ENCODE results near the gene OR4D2.
"Not testable (repeated sequence)": the region's sequence is repeated elsewhere in the genome, so short reads cannot be mapped to it uniquely, and the experiment has no call there.

OR4D2 gene

DNA sequence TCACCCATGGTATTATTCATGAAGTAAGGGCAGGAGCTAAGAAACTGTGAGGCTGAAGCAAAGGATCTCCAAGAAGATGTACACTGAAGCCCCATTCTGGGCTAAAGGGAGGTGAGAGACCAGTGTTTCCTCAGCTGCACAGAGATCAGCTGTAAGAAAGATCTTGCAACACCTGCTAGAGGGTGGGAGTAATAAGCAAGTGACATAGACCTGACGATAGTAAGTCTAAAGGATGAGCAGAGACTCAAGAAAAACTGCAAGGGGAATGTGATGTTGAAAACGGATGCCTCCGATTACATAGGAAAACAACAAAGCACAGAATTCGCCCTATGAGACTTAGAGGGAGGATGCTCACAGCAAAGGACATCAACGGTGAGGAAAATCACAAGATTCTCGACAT, at the start of gene OR4D2:
Gene OR4D2 (plus strand): TSS at position 301 of the 400 bp plus-strand sequence. CDS start 2,674 bp downstream, outside the sequence.
- Mint-ChIP-seq H3K4me1 (ENCODE audit: low read depth) (peaks cover 46% of the 10 kb centered on the region), H3K27ac (peak within 1 kb of the TSS; percentile 51), H3K27me3 (no peaks in the 10 kb centered on the region)

GRCh38 chr17:58117382-58117781, 49.4 kb upstream of the OR4D2 start:
- Mint-ChIP-seq H3K27ac (no peak overlapping the region), H3K9me3 (ENCODE audit: low read depth) (no peaks in the 10 kb centered on the region), H3K4me3 (no peak overlapping the region), H3K36me3 (peaks cover 2% of the 10 kb centered on the region), H3K4me1 (ENCODE audit: low read depth) (peaks cover 5% of the 10 kb centered on the region), H3K27me3 (peaks cover 5% of the 10 kb centered on the region)

More for the DNA sequence above, at the start of gene OR4D2:
- Mint-ChIP-seq H3K9me3 (ENCODE audit: low read depth) (peaks cover 6% of the 10 kb centered on the region), H3K4me3 (no peak within 1 kb of the TSS), H3K36me3 (peaks cover 4% of the 10 kb centered on the region)

- Mint-ChIP-seq H3K27me3 (peaks cover 5% of the 10 kb centered on the region), H3K9me3 (ENCODE audit: low read depth) (no peaks in the 10 kb centered on the region), H3K4me1 (ENCODE audit: low read depth) (peaks cover 8% of the 10 kb centered on the region), H3K36me3 (peaks cover 2% of the 10 kb centered on the region), H3K4me3 (no peak overlapping the region), H3K27ac (no peak overlapping the region)
Observed at GRCh38 chr17:58119491-58119890, 47.3 kb upstream of the OR4D2 start.

DNA sequence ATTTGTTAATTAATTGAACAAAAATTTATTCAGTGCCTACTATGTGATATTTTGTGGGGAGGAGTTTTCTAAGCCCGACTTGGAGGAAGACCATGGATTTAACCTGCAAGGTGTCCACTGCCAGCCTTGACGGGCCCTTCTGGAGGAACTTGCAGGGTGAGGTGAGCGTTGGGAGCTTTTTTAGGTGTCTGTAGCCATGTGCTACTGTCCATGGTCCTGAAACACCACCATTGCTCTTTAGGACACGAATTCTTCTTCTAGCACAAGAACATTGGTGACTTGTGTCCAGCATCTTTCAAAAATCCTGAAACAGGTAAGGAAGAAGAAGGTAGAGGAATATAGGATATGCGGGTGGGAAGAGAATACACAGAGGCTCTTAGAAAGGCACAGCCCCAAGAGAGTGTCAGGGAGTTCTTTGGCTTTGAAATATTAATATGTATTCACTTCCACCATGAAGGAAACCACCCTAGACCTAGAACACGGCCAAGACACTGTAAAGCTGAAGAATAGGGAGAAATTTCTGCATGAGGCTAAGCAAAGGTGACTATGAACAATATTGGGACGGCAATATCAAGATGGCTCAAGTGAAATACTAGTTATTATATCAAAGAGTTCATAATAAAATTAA, 46.5 kb upstream of the OR4D2 start:
- Mint-ChIP-seq H3K4me3 (no peak overlapping the region), H3K27me3 (peaks cover 5% of the 10 kb centered on the region), H3K27ac (no peak overlapping the region), H3K36me3 (peaks cover 2% of the 10 kb centered on the region), H3K9me3 (ENCODE audit: low read depth) (no peaks in the 10 kb centered on the region), H3K4me1 (ENCODE audit: low read depth) (peaks cover 8% of the 10 kb centered on the region)

DNA sequence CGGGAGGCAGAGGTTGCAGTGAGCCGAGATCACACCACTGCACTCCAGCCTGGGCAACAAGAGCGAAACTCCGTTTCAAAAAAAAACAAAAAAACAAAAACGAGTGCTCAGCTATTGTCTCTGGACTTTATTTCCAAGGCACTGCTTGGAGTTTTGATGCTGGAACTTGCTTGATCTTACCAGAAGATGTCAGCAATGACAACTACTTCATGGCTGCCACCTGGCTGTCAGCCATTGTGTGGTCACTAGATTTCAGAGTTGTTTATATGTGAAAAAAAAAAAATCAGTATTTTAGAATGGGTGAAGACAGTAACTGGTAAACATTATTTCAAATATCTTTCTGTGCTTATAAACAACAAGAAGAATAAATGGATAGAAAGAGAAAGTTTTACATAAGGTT, 44.9 kb upstream of the OR4D2 start:
- H3K9me3 Mint-ChIP-seq (ENCODE audit: low read depth): no peaks in the 10 kb centered on the region
- no peak overlapping the region for H3K4me3 Mint-ChIP-seq
- H3K4me1 Mint-ChIP-seq (ENCODE audit: low read depth): peaks cover 8% of the 10 kb centered on the region
- no peak overlapping the region for H3K27ac Mint-ChIP-seq
- peaks cover 2% of the 10 kb centered on the region for H3K36me3 Mint-ChIP-seq
- H3K27me3 Mint-ChIP-seq: peaks cover 3% of the 10 kb centered on the region

DNA sequence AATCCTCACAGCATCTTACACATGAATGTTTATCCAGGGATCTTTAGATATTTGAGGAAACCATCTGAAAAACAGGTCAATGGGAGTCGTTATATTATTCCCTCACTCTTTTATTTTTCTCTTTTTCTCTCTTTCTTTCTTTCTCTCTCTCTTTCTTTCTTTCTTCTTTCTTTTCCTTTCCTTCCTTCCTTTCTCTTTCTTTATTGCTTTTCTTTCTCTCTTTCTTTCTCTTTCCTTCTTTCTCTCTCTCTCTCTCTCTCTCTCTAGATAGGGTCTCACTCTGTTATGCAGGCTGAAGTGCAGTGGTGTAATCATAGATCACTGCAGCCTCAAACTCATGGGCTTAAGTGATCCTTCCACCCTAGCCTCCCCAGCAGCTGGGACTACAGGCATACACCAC, 38.9 kb upstream of the OR4D2 start:
- H3K4me3 Mint-ChIP-seq: no peak overlapping the region
- H3K9me3 Mint-ChIP-seq (ENCODE audit: low read depth): no peaks in the 10 kb centered on the region
- H3K27ac Mint-ChIP-seq: no peak overlapping the region
- H3K36me3 Mint-ChIP-seq: no peaks in the 10 kb centered on the region
- H3K4me1 Mint-ChIP-seq (ENCODE audit: low read depth): peaks cover 2% of the 10 kb centered on the region
- no peaks in the 10 kb centered on the region for H3K27me3 Mint-ChIP-seq

DNA sequence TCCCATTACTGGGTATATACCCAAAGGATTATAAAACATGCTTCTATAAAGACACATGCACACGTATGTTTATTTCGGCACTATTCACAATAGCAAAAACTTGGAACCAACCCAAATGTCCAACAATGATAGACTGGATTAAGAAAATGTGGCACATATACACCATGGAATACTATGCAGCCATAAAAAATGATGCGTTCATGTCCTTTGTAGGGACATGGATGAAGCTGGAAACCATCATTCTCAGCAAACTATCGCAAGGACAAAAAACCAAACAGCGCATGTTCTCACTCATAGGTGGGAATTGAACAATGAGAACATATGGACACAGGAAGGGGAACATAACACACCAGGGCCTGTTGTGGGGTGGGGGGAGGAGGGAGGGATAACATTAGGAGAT, 34.1 kb upstream of the OR4D2 start:
- not testable (repeated sequence) for H3K27me3 Mint-ChIP-seq; H3K4me3 Mint-ChIP-seq; H3K4me1 Mint-ChIP-seq (ENCODE audit: low read depth); H3K9me3 Mint-ChIP-seq (ENCODE audit: low read depth); H3K27ac Mint-ChIP-seq
- peaks cover 10% of the 10 kb centered on the region for H3K36me3 Mint-ChIP-seq

GRCh38 chr17:58136669-58137279, 30.0 kb upstream of the OR4D2 start:
- Mint-ChIP-seq H3K27ac (no peak overlapping the region), H3K4me3 (no peak overlapping the region), H3K9me3 (ENCODE audit: low read depth) (peaks cover 4% of the 10 kb centered on the region), H3K36me3 (peaks cover 10% of the 10 kb centered on the region), H3K27me3 (no peaks in the 10 kb centered on the region), H3K4me1 (ENCODE audit: low read depth) (peaks cover 8% of the 10 kb centered on the region)

DNA sequence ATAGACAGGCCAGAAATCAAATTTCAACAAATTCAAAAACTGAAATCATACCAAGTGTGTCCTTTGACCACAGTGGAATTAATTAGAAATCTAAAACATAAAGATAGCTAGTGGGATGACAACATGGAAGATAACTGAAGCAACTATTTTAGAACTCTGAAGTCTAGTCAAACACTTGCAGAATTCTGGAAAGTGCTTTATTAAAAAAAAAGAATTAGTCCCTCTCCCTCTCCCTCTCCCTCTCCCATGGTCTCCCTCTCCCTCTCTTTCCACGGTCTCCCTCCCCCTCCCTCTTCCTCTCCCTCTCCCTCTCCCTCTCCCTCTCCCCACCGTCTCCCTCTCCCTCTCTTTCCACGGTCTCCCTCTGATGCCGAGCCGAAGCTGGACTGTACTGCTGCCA, 25.3 kb upstream of the OR4D2 start:
- peaks cover 28% of the 10 kb centered on the region for H3K9me3 Mint-ChIP-seq (ENCODE audit: low read depth)
- peaks cover 5% of the 10 kb centered on the region for H3K4me1 Mint-ChIP-seq (ENCODE audit: low read depth)
- H3K27me3 Mint-ChIP-seq: no peaks in the 10 kb centered on the region
- H3K4me3 Mint-ChIP-seq: no peak overlapping the region
- peaks cover 21% of the 10 kb centered on the region for H3K36me3 Mint-ChIP-seq
- H3K27ac Mint-ChIP-seq: no peak overlapping the region

DNA sequence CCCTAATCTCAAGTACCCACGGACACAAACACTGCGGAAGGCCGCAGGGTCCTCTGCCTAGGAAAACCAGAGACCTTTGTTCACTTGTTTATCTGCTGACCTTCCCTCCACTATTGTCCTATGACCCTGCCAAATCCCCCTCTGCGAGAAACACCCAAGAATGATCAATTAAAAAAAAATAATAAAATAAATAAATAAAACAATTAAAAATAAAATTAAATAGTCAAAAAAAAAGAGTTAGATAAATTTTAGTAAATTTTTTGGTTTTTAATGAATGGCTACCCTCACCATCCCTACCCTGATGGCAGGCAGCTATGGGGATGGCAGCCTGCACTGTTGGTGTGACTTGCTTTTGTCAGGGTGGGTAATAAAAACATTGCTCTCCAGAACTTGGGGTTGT, 23.4 kb upstream of the OR4D2 start:
- H3K4me3 Mint-ChIP-seq; H3K27ac Mint-ChIP-seq; H3K4me1 Mint-ChIP-seq (ENCODE audit: low read depth); H3K27me3 Mint-ChIP-seq: not testable (repeated sequence)
- H3K36me3 Mint-ChIP-seq: peaks cover 28% of the 10 kb centered on the region
- H3K9me3 Mint-ChIP-seq (ENCODE audit: low read depth): peaks cover 25% of the 10 kb centered on the region

DNA sequence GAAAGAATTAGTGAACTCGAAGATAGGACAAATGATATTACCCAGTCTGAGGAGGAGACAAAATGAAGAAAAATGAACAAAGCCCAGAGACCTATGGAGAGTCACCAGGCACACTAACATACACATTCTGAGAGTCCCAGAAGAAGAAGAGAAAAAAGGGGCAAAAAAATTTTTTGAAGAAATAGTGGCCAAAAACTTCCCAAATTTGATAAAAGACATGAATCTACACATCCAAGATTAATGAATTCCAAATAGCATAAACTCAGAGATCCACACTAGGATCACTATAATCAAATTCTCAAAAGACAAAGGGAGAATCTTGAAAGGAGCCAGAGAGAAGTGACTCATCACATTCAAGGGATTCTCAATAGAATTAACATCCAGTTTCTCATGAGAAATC, 22.0 kb upstream of the OR4D2 start:
- Mint-ChIP-seq H3K36me3 (peaks cover 31% of the 10 kb centered on the region), H3K27ac (no peak overlapping the region), H3K4me1 (ENCODE audit: low read depth) (peaks cover 6% of the 10 kb centered on the region), H3K9me3 (ENCODE audit: low read depth) (peaks cover 28% of the 10 kb centered on the region), H3K4me3 (no peak overlapping the region), H3K27me3 (no peaks in the 10 kb centered on the region)

DNA sequence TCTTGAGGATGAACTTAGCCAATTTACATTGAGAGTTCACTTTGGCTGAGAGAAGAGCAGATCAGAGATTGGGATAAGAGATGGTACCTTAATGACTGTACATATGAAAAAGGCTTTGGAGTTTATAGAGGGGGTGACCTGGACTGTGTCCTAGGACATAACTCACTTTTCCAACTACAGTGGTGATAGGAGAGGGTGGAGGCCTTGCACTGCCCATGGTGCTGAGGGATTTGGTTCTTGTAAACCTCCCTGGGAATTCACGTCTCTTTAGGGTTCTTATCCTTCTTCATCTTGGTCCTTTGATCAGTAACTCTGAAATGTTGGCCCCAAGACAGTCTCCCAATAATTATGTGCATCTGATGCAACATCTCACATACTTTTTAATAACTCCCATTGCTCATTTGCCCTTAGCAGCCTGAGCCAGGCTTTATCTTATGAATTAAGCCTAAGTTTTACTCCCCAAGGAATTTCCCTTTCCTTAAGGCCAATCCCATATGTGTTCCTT, 18.8 kb upstream of the OR4D2 start, which contains the start of gene OR4D1:
Gene OR4D1 (plus strand): TSS at position 455 of the 505 bp plus-strand sequence. CDS start 6,770 bp downstream, outside the sequence.
- Mint-ChIP-seq H3K9me3 (ENCODE audit: low read depth) (peaks cover 28% of the 10 kb centered on the region), H3K4me3 (no peak within 1 kb of the TSS), H3K4me1 (ENCODE audit: low read depth) (peaks cover 28% of the 10 kb centered on the region), H3K27ac (no peak within 1 kb of the TSS), H3K36me3 (peaks cover 37% of the 10 kb centered on the region), H3K27me3 (no peaks in the 10 kb centered on the region)

GRCh38 chr17:58148609-58149008, 18.2 kb upstream of the OR4D2 start:
- H3K4me1 Mint-ChIP-seq (ENCODE audit: low read depth): peaks cover 34% of the 10 kb centered on the region
- no peak overlapping the region for H3K27ac Mint-ChIP-seq

GRCh38 chr17:58150394-58150793, 16.4 kb upstream of the OR4D2 start:
- Mint-ChIP-seq H3K27me3 (no peaks in the 10 kb centered on the region), H3K36me3 (peaks cover 30% of the 10 kb centered on the region), H3K4me1 (ENCODE audit: low read depth) (peaks cover 51% of the 10 kb centered on the region), H3K9me3 (ENCODE audit: low read depth) (peaks cover 15% of the 10 kb centered on the region), H3K4me3 (no peak overlapping the region), H3K27ac (no peak overlapping the region)

More at GRCh38 chr17:58148609-58149008, 18.2 kb upstream of the OR4D2 start:
- Mint-ChIP-seq H3K36me3 (peaks cover 37% of the 10 kb centered on the region), H3K4me3 (no peak overlapping the region), H3K9me3 (ENCODE audit: low read depth) (peaks cover 28% of the 10 kb centered on the region), H3K27me3 (no peaks in the 10 kb centered on the region)

DNA sequence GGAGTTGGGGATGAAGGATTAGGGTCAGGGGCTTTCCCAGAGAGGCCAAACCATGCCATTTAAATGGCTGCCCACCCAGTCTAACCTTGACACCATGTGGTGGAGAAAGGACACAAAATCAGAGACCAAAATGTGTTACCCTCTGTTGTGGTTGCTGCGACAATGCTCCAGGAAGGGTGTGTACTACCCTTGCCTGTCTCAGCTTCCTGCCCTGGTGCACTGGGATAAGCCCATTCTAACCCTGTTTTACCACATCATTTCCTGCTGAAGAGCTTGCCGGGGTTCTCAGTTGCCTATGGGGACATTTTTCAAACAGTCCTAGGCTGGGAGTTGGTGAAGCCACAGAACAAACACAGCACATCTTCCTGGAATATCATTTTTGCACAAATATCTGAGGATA, 13.7 kb upstream of the OR4D2 start:
- Mint-ChIP-seq H3K4me1 (ENCODE audit: low read depth) (peaks cover 71% of the 10 kb centered on the region), H3K27me3 (no peaks in the 10 kb centered on the region), H3K27ac (peak overlapping the region; percentile 91), H3K9me3 (ENCODE audit: low read depth) (peaks cover 3% of the 10 kb centered on the region), H3K36me3 (peaks cover 13% of the 10 kb centered on the region), H3K4me3 (peak overlapping the region; percentile 60)

Measured in activated naive CD8-positive, alpha-beta T cell (primary cell).